Panc1 (cell line): Measurements from ENCODE around the gene SNRNP25. TPM values are rescaled to one million over a fixed set of nuclear protein-coding genes. Genes with fewer than 3 reads are reported as not detected.

Experiments
- ATAC-seq: fragments of 200-7000 bp; cut with Tn5 transposase; 2 replicates; pipeline ENCODE4 v1.9.1; 2020; ENCODE audit warnings: mild to moderate bottlenecking, moderate library complexity
- BruUV-seq: library from RNA; stranded (reverse); fragments of 400-500 nt; replicated peaks from 2 replicates; lab custom pipeline; 2021; lab: Mats Ljungman, UMichigan
- CTCF ChIA-PET: fragments of 300-600 bp; sonication (Branson Sonifier 250); formaldehyde crosslinking; loops from one replicate; lab custom pipeline; 2022; ENCODE audit warnings: antibody characterized with exemption; lab: Charles Lee
- POLR2A ChIA-PET: fragments of 300-600 bp; sonication (Branson Sonifier 250); formaldehyde crosslinking; loops from one replicate; lab custom pipeline; 2022; ENCODE audit warnings: antibody characterized with exemption; lab: Charles Lee
- DNase-seq: peaks from one replicate; pipeline ENCODE4 v3.0.0-alpha.2; 2010; ENCODE audit warnings: low read depth, low spot score
- H3K27ac ChIP-seq: 2 replicates; pipeline ENCODE4 v1.5.1; 2011; ENCODE audit warnings: mild to moderate bottlenecking, low read length, inconsistent platforms
- H3K27me3 ChIP-seq: fragments of 200-500 bp; sonication (Bioruptor generic); 2 replicates; pipeline ENCODE4 v1.6.0; 2014; ENCODE audit warnings: low read length, inconsistent platforms; ENCODE audit not compliant: control insufficient read depth, insufficient read depth
- H3K36me3 ChIP-seq: fragments of 200-500 bp; sonication (Bioruptor generic); 2 replicates; pipeline ENCODE4 v1.5.1; 2014; ENCODE audit warnings: inconsistent platforms, mild to moderate bottlenecking, low read length, moderate library complexity; ENCODE audit not compliant: control insufficient read depth, insufficient read depth
- H3K4me1 ChIP-seq: 2 replicates; pipeline ENCODE4 v1.5.1; 2011; ENCODE audit warnings: inconsistent platforms, mild to moderate bottlenecking, low read length, moderate library complexity; ENCODE audit not compliant: control insufficient read depth, insufficient read depth
- H3K4me3 ChIP-seq, 2 experiments: 2 replicates each; pipeline ENCODE4 v1.5.1; 2011 to 2012; ENCODE audit warnings: low read depth in 2 of 2, low read length in 2 of 2, mild to moderate bottlenecking in 2 of 2, inconsistent platforms in 1 of 2, moderate library complexity in 1 of 2
- H3K9me3 ChIP-seq: fragments of 200-500 bp; sonication (Bioruptor generic); 2 replicates; pipeline ENCODE4 v1.5.1; 2014; ENCODE audit warnings: low read depth, mild to moderate bottlenecking, inconsistent platforms, low read length, moderate library complexity; ENCODE audit not compliant: control insufficient read depth, insufficient read depth
- CTCF ChIP-seq: fragments of 450-650 bp; IDR thresholded peaks from 2 replicates; pipeline ENCODE4 v1.5.1; 2017; ENCODE audit warnings: mild to moderate bottlenecking
- POLR2AphosphoS5 ChIP-seq: IDR thresholded peaks from 2 replicates; pipeline ENCODE4 v1.6.1; 2012; ENCODE audit warnings: mild to moderate bottlenecking, low read depth, low read length, moderate library complexity
- REST ChIP-seq, 2 experiments: IDR thresholded peaks; 2 replicates each; pipeline ENCODE4 v1.6.1; 2011 to 2012; ENCODE audit warnings: low read depth in 2 of 2, control low read depth in 1 of 2, low read length in 1 of 2, mild to moderate bottlenecking in 1 of 2, moderate library complexity in 1 of 2; ENCODE audit not compliant: insufficient read depth in 1 of 2
- SIN3A ChIP-seq: IDR thresholded peaks from 2 replicates; pipeline ENCODE4 v1.6.1; 2012; ENCODE audit warnings: low read depth, mild to moderate bottlenecking, low read length, moderate library complexity, borderline replicate concordance; ENCODE audit not compliant: insufficient read depth
- TCF7L2 ChIP-seq: IDR thresholded peaks from 2 replicates; pipeline ENCODE4 v1.6.1; 2011; ENCODE audit warnings: mild to moderate bottlenecking, low read depth, low read length, inconsistent platforms
- in situ Hi-C: cut with HindIII; loops from 2 replicates; pipeline ENCODE4 v1.10.0; 2016; ENCODE audit warnings: low sequenced_read_pairs, low pct_unique_long_range_greater_than_20kb
- intact Hi-C: fragments of 100-400 bp; cut with micrococcal nuclease; formaldehyde crosslinking; loops from one replicate; pipeline ENCODE4 v1.10.0; 2022; ENCODE audit not compliant: unreplicated experiment
- total RNA-seq: library from RNA; stranded (reverse); gene quantifications from one replicate; pipeline ENCODE4 v1.2.1, GENCODE V29; 2021; ENCODE audit not compliant: unreplicated experiment

The SNRNP25 gene
- total RNA-seq, 1 experiment from 2014 or later, result 83.5 TPM

- intact Hi-C loops, result no loop called here
- ATAC-seq (no peak; the same call in 1 of the 2 replicates), DNase-seq (no peak)
- Histone ChIP-seq H3K4me3 (no peak overlapping the region), H3K36me3 (no peaks in the 10 kb centered on the region; the same call in none of the 2 replicates), H3K27me3 (no peaks in the 10 kb centered on the region), H3K9me3 (no peaks in the 10 kb centered on the region), H3K4me1 (no peaks in the 10 kb centered on the region), H3K27ac (no peak overlapping the region)
- POLR2A ChIA-PET, result no interaction called here
- in situ Hi-C loops, result no loop called here
- no TSS peak for BruUV-seq
- TF ChIP-seq CTCF (no peak), SIN3A (no peak), REST (IDR thresholded peaks at IDR 0.05; ENCODE audit: insufficient read depth in 1 of 2, low read depth in 2 of 2, low read length in 1 of 2) (no peak), TCF7L2 (no peak), POLR2AphosphoS5 (no peak)
- CTCF ChIA-PET, result interaction anchor here (0.5 to 0.6 kb wide), 2 partner anchors 207 to 532 kb away, joined by 4 to 6 read pairs; no protein-coding TSS in a partner anchor
Observed at GRCh38 chr16:38941-39892, 14.4 kb upstream of the SNRNP25 start.

GRCh38 chr16:41439-42068 is 12.1 kb upstream of the SNRNP25 start:
- intact Hi-C loops (no loop called here), in situ Hi-C loops (no loop called here)
- no peak for TF ChIP-seq TCF7L2
- TF ChIP-seq CTCF, result no peak
- no peak for TF ChIP-seq SIN3A
- H3K27ac ChIP-seq, result no peak overlapping the region
- DNase-seq (no peak), ATAC-seq (no peak)
- ChIA-PET CTCF (interaction anchor here (0.5 kb wide), 1 partner anchor 417 kb away, joined by 3 read pairs; no protein-coding TSS in a partner anchor), POLR2A (no interaction called here)
- peaks cover 8% of the 10 kb centered on the region for H3K36me3 ChIP-seq
- H3K9me3 ChIP-seq, result no peaks in the 10 kb centered on the region
- BruUV-seq, result no TSS peak
- no peak overlapping the region for H3K4me3 ChIP-seq
- no peaks in the 10 kb centered on the region for H3K27me3 ChIP-seq
- no peaks in the 10 kb centered on the region for H3K4me1 ChIP-seq
